HG02885 (cell line): ENCODE measurements around the gene SAFB.
"Not testable (repeated sequence)": the region's sequence is repeated elsewhere in the genome, so short reads cannot be mapped to it uniquely, and the experiment has no call there.

ENCODE experiments used
- ATAC-seq: cut with Tn5 transposase; IDR thresholded peaks from one replicate; pipeline ENCODE4 v1.9.1; 2021; ENCODE audit warnings: mild to moderate bottlenecking; ENCODE audit not compliant: unreplicated experiment, poor library complexity

The SAFB gene

GRCh38 chr19:5681391-5682106, 58.7 kb downstream of the SAFB start:
- no peak for ATAC-seq

- no peak for ATAC-seq
Observed at GRCh38 chr19:5682107-5682482, 59.2 kb downstream of the SAFB start.

- no peak for ATAC-seq
Observed at GRCh38 chr19:5683177-5683886, 60.4 kb downstream of the SAFB start.

GRCh38 chr19:5684694-5685430, 62.0 kb downstream of the SAFB start:
- ATAC-seq: no peak

GRCh38 chr19:5686326-5686646, 63.4 kb downstream of the SAFB start:
- ATAC-seq: no peak

GRCh38 chr19:5686647-5687359, 63.9 kb downstream of the SAFB start:
- ATAC-seq: peak; percentile 61

GRCh38 chr19:5687360-5688198, 64.7 kb downstream of the SAFB start:
- ATAC-seq: no peak

- not testable (repeated sequence) for ATAC-seq
Observed at GRCh38 chr19:5688262-5688881, 65.5 kb downstream of the SAFB start.

- peak; percentile 58 for ATAC-seq
Observed at GRCh38 chr19:5690125-5690954, 67.5 kb downstream of the SAFB start, which contains the start of gene RPL36. Gene RPL36, plus strand, starts transcription at chr19:5690295. Its CDS starts 213 bp downstream, at chr19:5690508.

GRCh38 chr19:5690955-5691821, 68.3 kb downstream of the SAFB start:
- no peak for ATAC-seq

GRCh38 chr19:5691822-5692722, 69.2 kb downstream of the SAFB start:
- ATAC-seq: no peak

GRCh38 chr19:5692723-5693194, 69.9 kb downstream of the SAFB start:
- no peak for ATAC-seq

- ATAC-seq: no peak
Observed at GRCh38 chr19:5693195-5694166, 70.6 kb downstream of the SAFB start.

- no peak for ATAC-seq
Observed at GRCh38 chr19:5694167-5694955, 71.5 kb downstream of the SAFB start.
